Measurements from ENCODE around the gene XK. TPM values are rescaled to one million over a fixed set of nuclear protein-coding genes. Genes with fewer than 3 reads are reported as not detected.

XK gene
- total and polyA plus RNA-seq, 4 donors: 0.93 to 3.1 (median 1.4) TPM

GRCh38 chrX:37690119-37690518 is 4.5 kb downstream of the XK start:
- Histone ChIP-seq H3K27ac (ENCODE audit: low read depth in 1 of 2, low read length in 2 of 2) (no peak overlapping the region), H3K9me3 (ENCODE audit: control insufficient read depth, low read length) (no peaks in the 10 kb centered on the region), H3K36me3 (ENCODE audit: control insufficient read depth in 1 of 2, insufficient read depth in 2 of 2, low read length in 1 of 2) (peaks cover 0 to 2% of the 10 kb centered on the region in 2 donors), H3K27me3 (ENCODE audit: control insufficient read depth in 1 of 2, insufficient read depth in 2 of 2, low read length in 1 of 2) (no peaks in the 10 kb centered on the region), H3K4me1 (ENCODE audit: control insufficient read depth in 1 of 2, insufficient read depth in 2 of 2, low read length in 2 of 2) (no peaks in the 10 kb centered on the region), H3K4me3 (ENCODE audit: low read length in 2 of 2) (no peak overlapping the region)
- no peak for DNase-seq
- intact Hi-C loops (cut with DNase I): no loop called here
- no peak for ATAC-seq (ENCODE audit: low FRiP score)

- Histone ChIP-seq H3K4me3 (ENCODE audit: low read length in 2 of 2) (no peak overlapping the region), H3K36me3 (ENCODE audit: control insufficient read depth in 1 of 2, insufficient read depth in 2 of 2, low read length in 1 of 2) (peaks cover 0 to 2% of the 10 kb centered on the region in 2 donors), H3K4me1 (ENCODE audit: control insufficient read depth in 1 of 2, insufficient read depth in 2 of 2, low read length in 2 of 2) (no peaks in the 10 kb centered on the region), H3K9me3 (ENCODE audit: control insufficient read depth, low read length) (no peaks in the 10 kb centered on the region), H3K27ac (ENCODE audit: low read depth in 1 of 2, low read length in 2 of 2) (no peak overlapping the region), H3K27me3 (ENCODE audit: control insufficient read depth in 1 of 2, insufficient read depth in 2 of 2, low read length in 1 of 2) (no peaks in the 10 kb centered on the region)
- 74 to 89% methylated on average over 3 of the region's 3 CpGs for WGBS, 2 donors
- ATAC-seq (ENCODE audit: low FRiP score): no peak
- intact Hi-C loops (cut with DNase I): no loop called here
- DNase-seq: no peak
These were observed 7.3 kb downstream of the XK start for GRCh38 chrX:37692918-37693317.

- H3K9me3 ChIP-seq (ENCODE audit: control insufficient read depth, low read length): no peaks in the 10 kb centered on the region
- no peak overlapping the region for H3K27ac ChIP-seq (ENCODE audit: low read depth in 1 of 2, low read length in 2 of 2)
- H3K4me1 ChIP-seq (ENCODE audit: control insufficient read depth in 1 of 2, insufficient read depth in 2 of 2, low read length in 2 of 2): no peaks in the 10 kb centered on the region
- ATAC-seq (ENCODE audit: low FRiP score): no peak
- no peaks in the 10 kb centered on the region for H3K27me3 ChIP-seq (ENCODE audit: control insufficient read depth in 1 of 2, insufficient read depth in 2 of 2, low read length in 1 of 2)
- no peak for DNase-seq
- intact Hi-C loops (cut with DNase I): no loop called here
- 2 to 11% methylated on average over 1 of the region's 1 CpG for WGBS, 2 donors
- H3K4me3 ChIP-seq (ENCODE audit: low read length in 2 of 2): no peak overlapping the region
- H3K36me3 ChIP-seq (ENCODE audit: control insufficient read depth in 1 of 2, insufficient read depth in 2 of 2, low read length in 1 of 2): peaks cover 0 to 2% of the 10 kb centered on the region in 2 donors
These were observed 11.7 kb downstream of the XK start for GRCh38 chrX:37697169-37697760.

- 58 to 91% methylated on average over 4 of the region's 4 CpGs for WGBS, 2 donors
- DNase-seq (no peak), ATAC-seq (ENCODE audit: low FRiP score) (no peak)
- no peak overlapping the region for H3K27ac ChIP-seq (ENCODE audit: low read depth in 1 of 2, low read length in 2 of 2)
- no peaks in the 10 kb centered on the region for H3K4me1 ChIP-seq (ENCODE audit: control insufficient read depth in 1 of 2, insufficient read depth in 2 of 2, low read length in 2 of 2)
- no peaks in the 10 kb centered on the region for H3K9me3 ChIP-seq (ENCODE audit: control insufficient read depth, low read length)
- H3K27me3 ChIP-seq (ENCODE audit: control insufficient read depth in 1 of 2, insufficient read depth in 2 of 2, low read length in 1 of 2): no peaks in the 10 kb centered on the region
- no peak overlapping the region for H3K4me3 ChIP-seq (ENCODE audit: low read length in 2 of 2)
- H3K36me3 ChIP-seq (ENCODE audit: control insufficient read depth in 1 of 2, insufficient read depth in 2 of 2, low read length in 1 of 2): no peaks in the 10 kb centered on the region
- intact Hi-C loops (cut with DNase I): no loop called here
These were observed 16.0 kb downstream of the XK start for GRCh38 chrX:37701588-37701987.

- ATAC-seq (ENCODE audit: low FRiP score): no peak
- Histone ChIP-seq H3K27ac (ENCODE audit: low read depth in 1 of 2, low read length in 2 of 2) (no peak overlapping the region), H3K4me3 (ENCODE audit: low read length in 2 of 2) (no peak overlapping the region), H3K9me3 (ENCODE audit: control insufficient read depth, low read length) (no peaks in the 10 kb centered on the region), H3K36me3 (ENCODE audit: control insufficient read depth in 1 of 2, insufficient read depth in 2 of 2, low read length in 1 of 2) (no peaks in the 10 kb centered on the region), H3K4me1 (ENCODE audit: control insufficient read depth in 1 of 2, insufficient read depth in 2 of 2, low read length in 2 of 2) (no peaks in the 10 kb centered on the region), H3K27me3 (ENCODE audit: control insufficient read depth in 1 of 2, insufficient read depth in 2 of 2, low read length in 1 of 2) (no peaks in the 10 kb centered on the region)
- 55 to 80% methylated on average over 3 of the region's 3 CpGs for WGBS, 2 donors
- no peak for DNase-seq
- intact Hi-C loops (cut with DNase I): no loop called here
These were observed 26.4 kb downstream of the XK start for GRCh38 chrX:37711991-37712390.

DNA sequence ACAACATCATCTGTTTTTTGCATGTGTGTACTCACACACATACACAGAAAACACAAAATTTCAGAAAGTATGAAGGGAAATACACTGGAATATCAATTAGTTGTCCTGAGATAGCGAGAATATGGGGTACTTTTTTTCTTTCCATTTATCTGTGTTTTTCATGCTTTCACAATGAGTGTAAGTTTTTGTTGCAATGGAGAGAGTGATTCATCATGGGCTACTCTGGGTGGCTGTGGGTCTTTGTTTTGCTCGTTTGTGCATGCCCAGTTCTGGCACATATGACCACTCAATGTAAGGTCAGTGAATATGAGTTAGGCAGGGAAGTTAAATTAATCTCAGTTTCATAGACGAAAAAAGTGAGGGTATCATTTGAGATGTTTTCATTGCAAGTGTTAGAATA is 26.9 kb downstream of the XK start:
- intact Hi-C loops (cut with DNase I): no loop called here
- Histone ChIP-seq H3K27me3 (ENCODE audit: control insufficient read depth in 1 of 2, insufficient read depth in 2 of 2, low read length in 1 of 2) (no peaks in the 10 kb centered on the region), H3K9me3 (ENCODE audit: control insufficient read depth, low read length) (no peaks in the 10 kb centered on the region), H3K27ac (ENCODE audit: low read depth in 1 of 2, low read length in 2 of 2) (no peak overlapping the region), H3K4me1 (ENCODE audit: control insufficient read depth in 1 of 2, insufficient read depth in 2 of 2, low read length in 2 of 2) (no peaks in the 10 kb centered on the region), H3K4me3 (ENCODE audit: low read length in 2 of 2) (no peak overlapping the region), H3K36me3 (ENCODE audit: control insufficient read depth in 1 of 2, insufficient read depth in 2 of 2, low read length in 1 of 2) (no peaks in the 10 kb centered on the region)
- WGBS, 2 donors: 18 to 19% methylated on average over 3 of the region's 3 CpGs
- ATAC-seq (ENCODE audit: low FRiP score): no peak
- DNase-seq: no peak

GRCh38 chrX:37714479-37714878 is 28.9 kb downstream of the XK start:
- no peak overlapping the region for H3K4me3 ChIP-seq (ENCODE audit: low read length in 2 of 2)
- no peak for ATAC-seq (ENCODE audit: low FRiP score)
- H3K27me3 ChIP-seq (ENCODE audit: control insufficient read depth in 1 of 2, insufficient read depth in 2 of 2, low read length in 1 of 2): no peaks in the 10 kb centered on the region
- no peak for DNase-seq
- no peaks in the 10 kb centered on the region for H3K9me3 ChIP-seq (ENCODE audit: control insufficient read depth, low read length)
- intact Hi-C loops (cut with DNase I): no loop called here
- no peaks in the 10 kb centered on the region for H3K4me1 ChIP-seq (ENCODE audit: control insufficient read depth in 1 of 2, insufficient read depth in 2 of 2, low read length in 2 of 2)
- no peaks in the 10 kb centered on the region for H3K36me3 ChIP-seq (ENCODE audit: control insufficient read depth in 1 of 2, insufficient read depth in 2 of 2, low read length in 1 of 2)
- no peak overlapping the region for H3K27ac ChIP-seq (ENCODE audit: low read depth in 1 of 2, low read length in 2 of 2)
- 69 to 96% methylated on average over 2 of the region's 2 CpGs for WGBS, 2 donors

DNA sequence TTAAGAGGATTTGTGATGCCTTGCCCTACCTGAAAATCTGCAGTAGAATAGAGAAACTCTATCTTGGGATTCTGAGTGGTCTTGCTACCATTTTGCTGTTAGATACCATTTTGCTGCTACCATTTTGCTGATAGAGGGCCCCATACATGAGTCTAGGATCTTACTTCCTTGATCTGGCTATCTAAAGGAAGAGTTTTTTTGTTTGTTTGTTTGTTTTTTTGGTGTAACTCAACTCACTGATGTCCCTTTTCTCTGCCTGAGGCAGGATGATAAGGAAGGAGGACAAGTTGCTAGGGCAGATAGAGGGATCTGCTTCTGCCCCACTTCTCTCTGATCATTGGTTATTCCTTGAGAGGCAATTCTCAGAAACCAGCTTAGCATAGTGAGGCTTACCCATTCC is 31.0 kb downstream of the XK start:
- Histone ChIP-seq H3K4me3 (ENCODE audit: low read length in 2 of 2) (no peak overlapping the region), H3K4me1 (ENCODE audit: control insufficient read depth in 1 of 2, insufficient read depth in 2 of 2, low read length in 2 of 2) (no peaks in the 10 kb centered on the region), H3K27ac (ENCODE audit: low read depth in 1 of 2, low read length in 2 of 2) (no peak overlapping the region), H3K9me3 (ENCODE audit: control insufficient read depth, low read length) (no peaks in the 10 kb centered on the region), H3K36me3 (ENCODE audit: control insufficient read depth in 1 of 2, insufficient read depth in 2 of 2, low read length in 1 of 2) (no peaks in the 10 kb centered on the region), H3K27me3 (ENCODE audit: control insufficient read depth in 1 of 2, insufficient read depth in 2 of 2, low read length in 1 of 2) (no peaks in the 10 kb centered on the region)
- DNase-seq (no peak), ATAC-seq (ENCODE audit: low FRiP score) (no peak)
- intact Hi-C loops (cut with DNase I): no loop called here

GRCh38 chrX:37717708-37718107 is 32.1 kb downstream of the XK start:
- H3K36me3 ChIP-seq (ENCODE audit: control insufficient read depth in 1 of 2, insufficient read depth in 2 of 2, low read length in 1 of 2): no peaks in the 10 kb centered on the region
- no peak overlapping the region for H3K27ac ChIP-seq (ENCODE audit: low read depth in 1 of 2, low read length in 2 of 2)
- intact Hi-C loops (cut with DNase I): no loop called here
- no peak for DNase-seq
- no peaks in the 10 kb centered on the region for H3K9me3 ChIP-seq (ENCODE audit: control insufficient read depth, low read length)
- 16 to 37% methylated on average over 1 of the region's 1 CpG for WGBS, 2 donors
- no peaks in the 10 kb centered on the region for H3K4me1 ChIP-seq (ENCODE audit: control insufficient read depth in 1 of 2, insufficient read depth in 2 of 2, low read length in 2 of 2)
- H3K27me3 ChIP-seq (ENCODE audit: control insufficient read depth in 1 of 2, insufficient read depth in 2 of 2, low read length in 1 of 2): no peaks in the 10 kb centered on the region
- no peak overlapping the region for H3K4me3 ChIP-seq (ENCODE audit: low read length in 2 of 2)
- ATAC-seq (ENCODE audit: low FRiP score): no peak

Data from aorta (tissue), 5 donors.